ENCODE data around the gene C5orf15. TPM values are rescaled to one million over a fixed set of nuclear protein-coding genes. Genes with fewer than 3 reads are reported as not detected.
"Not testable (repeated sequence)": the region's sequence is repeated elsewhere in the genome, so short reads cannot be mapped to it uniquely, and the experiment has no call there.

C5orf15 gene
- total and polyA plus RNA-seq, 2 experiments from 2014 or later, result 37.7 to 61.4 TPM

DNA sequence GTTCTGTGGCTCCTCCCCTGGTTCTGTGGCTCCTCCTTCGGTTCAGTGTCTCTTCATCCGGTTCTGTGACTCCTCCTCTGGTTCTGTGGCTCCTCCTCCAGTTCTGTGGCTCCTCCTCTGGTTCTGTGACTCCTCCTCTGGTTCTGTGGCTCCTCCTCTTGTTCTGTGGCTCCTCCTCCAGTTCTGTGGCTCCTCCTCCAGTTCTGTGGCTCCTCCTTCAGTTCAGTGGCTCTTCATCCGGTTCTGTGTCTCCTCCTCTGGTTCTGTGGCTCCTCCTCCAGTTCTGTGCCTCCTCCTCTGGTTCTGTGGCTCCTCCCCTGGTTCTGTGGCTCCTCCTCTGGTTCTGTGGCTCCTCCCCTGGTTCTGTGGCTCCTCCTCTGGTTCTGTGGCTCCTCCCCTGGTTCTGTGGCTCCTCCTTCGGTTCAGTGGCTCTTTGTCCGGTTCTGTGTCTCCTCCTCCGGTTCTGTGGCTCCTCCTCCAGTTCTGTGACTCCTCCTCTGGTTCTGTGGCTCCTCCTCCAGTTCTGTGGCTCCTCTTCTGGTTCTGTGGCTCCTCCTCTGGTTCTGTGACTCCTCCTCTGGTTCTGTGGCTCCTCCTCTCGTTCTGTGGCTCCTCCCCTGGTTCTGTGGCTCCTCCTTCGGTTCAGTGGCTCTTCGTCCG lies 32.3 kb downstream of the C5orf15 start:
- DNase-seq (ENCODE audit: low spot score); H3F3A ChIP-seq (replicated peaks; ENCODE audit: low read depth); H3K27ac Mint-ChIP-seq; H2AFZ ChIP-seq; H3K27me3 Mint-ChIP-seq (ENCODE audit: insufficient read depth, low read depth, poor library complexity); H3K4me3 Mint-ChIP-seq; H3K9me2 ChIP-seq (ENCODE audit: insufficient read depth); H3K27me3 ChIP-seq (ENCODE audit: insufficient read depth); H3K4me3 ChIP-seq; H3K27ac ChIP-seq (ENCODE audit: low read depth); H3K79me2 ChIP-seq (replicated peaks; ENCODE audit: insufficient read depth); H3K36me3 Mint-ChIP-seq (ENCODE audit: low read depth); H3K4me2 ChIP-seq; H3K4me1 ChIP-seq (ENCODE audit: insufficient read depth); ATAC-seq; H3K4me1 Mint-ChIP-seq; H4K20me1 ChIP-seq (replicated peaks; ENCODE audit: insufficient read depth); H3K36me3 ChIP-seq (ENCODE audit: insufficient read depth): not testable (repeated sequence)
- peaks cover 11% of the 10 kb centered on the region for H3K9me3 Mint-ChIP-seq

DNA sequence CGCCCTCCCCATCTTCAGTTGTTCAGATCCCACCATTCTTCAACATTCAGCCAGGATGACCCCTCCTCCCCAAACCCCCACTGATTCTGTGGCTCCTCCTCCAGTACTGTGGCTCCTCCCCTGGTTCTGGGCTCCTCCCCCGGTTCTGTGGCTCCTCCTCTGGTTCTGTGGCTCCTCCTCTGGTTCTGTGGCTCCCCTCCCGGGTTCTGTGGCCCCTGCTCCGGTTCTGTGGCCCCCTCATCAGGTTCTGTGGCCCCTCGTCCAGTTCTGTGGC lies 32.8 kb downstream of the C5orf15 start:
- Histone ChIP-seq H3K27me3 (ENCODE audit: insufficient read depth) (no peaks in the 10 kb centered on the region), H2AFZ (no peak overlapping the region), H4K20me1 (replicated peaks; ENCODE audit: insufficient read depth) (no peaks in the 10 kb centered on the region), H3K36me3 (ENCODE audit: insufficient read depth) (no peaks in the 10 kb centered on the region), H3K79me2 (replicated peaks; ENCODE audit: insufficient read depth) (no peaks in the 10 kb centered on the region), H3K9me2 (ENCODE audit: insufficient read depth) (no peaks in the 10 kb centered on the region; the same call in 1 of the 2 replicates), H3K27ac (ENCODE audit: low read depth) (no peak overlapping the region), H3K4me3 (no peak overlapping the region), H3K4me1 (ENCODE audit: insufficient read depth) (no peaks in the 10 kb centered on the region), H3F3A (replicated peaks; ENCODE audit: low read depth) (no peaks in the 10 kb centered on the region), H3K4me2 (no peak overlapping the region)
- Mint-ChIP-seq H3K4me3 (no peak overlapping the region), H3K4me1 (peaks cover 7% of the 10 kb centered on the region), H3K9me3 (peaks cover 11% of the 10 kb centered on the region), H3K27me3 (ENCODE audit: insufficient read depth, low read depth, poor library complexity) (peaks cover 9% of the 10 kb centered on the region), H3K36me3 (ENCODE audit: low read depth) (peaks cover 6% of the 10 kb centered on the region; the same call in 1 of the 3 replicates), H3K27ac (no peak overlapping the region)
- ATAC-seq (no peak), DNase-seq (ENCODE audit: low spot score) (no peak)
- no peak for TF ChIP-seq NANOG (IDR thresholded peaks at IDR 0.05; ENCODE audit: borderline replicate concordance)
- no peak for TF ChIP-seq ZNF331 (CRISPR knock-in tag; IDR thresholded peaks at IDR 0.05; ENCODE audit: low read depth)
- TF ChIP-seq, protein P1, sequence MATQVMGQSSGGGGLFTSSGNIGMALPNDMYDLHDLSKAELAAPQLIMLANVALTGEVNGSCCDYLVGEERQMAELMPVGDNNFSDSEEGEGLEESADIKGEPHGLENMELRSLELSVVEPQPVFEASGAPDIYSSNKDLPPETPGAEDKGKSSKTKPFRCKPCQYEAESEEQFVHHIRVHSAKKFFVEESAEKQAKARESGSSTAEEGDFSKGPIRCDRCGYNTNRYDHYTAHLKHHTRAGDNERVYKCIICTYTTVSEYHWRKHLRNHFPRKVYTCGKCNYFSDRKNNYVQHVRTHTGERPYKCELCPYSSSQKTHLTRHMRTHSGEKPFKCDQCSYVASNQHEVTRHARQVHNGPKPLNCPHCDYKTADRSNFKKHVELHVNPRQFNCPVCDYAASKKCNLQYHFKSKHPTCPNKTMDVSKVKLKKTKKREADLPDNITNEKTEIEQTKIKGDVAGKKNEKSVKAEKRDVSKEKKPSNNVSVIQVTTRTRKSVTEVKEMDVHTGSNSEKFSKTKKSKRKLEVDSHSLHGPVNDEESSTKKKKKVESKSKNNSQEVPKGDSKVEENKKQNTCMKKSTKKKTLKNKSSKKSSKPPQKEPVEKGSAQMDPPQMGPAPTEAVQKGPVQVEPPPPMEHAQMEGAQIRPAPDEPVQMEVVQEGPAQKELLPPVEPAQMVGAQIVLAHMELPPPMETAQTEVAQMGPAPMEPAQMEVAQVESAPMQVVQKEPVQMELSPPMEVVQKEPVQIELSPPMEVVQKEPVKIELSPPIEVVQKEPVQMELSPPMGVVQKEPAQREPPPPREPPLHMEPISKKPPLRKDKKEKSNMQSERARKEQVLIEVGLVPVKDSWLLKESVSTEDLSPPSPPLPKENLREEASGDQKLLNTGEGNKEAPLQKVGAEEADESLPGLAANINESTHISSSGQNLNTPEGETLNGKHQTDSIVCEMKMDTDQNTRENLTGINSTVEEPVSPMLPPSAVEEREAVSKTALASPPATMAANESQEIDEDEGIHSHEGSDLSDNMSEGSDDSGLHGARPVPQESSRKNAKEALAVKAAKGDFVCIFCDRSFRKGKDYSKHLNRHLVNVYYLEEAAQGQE (IDR thresholded peaks at IDR 0.05; ENCODE audit: unreplicated experiment), result no peak
- no peak for TF ChIP-seq POLR2AphosphoS5 (IDR thresholded peaks at IDR 0.05; ENCODE audit: low read depth)
- TF ChIP-seq, protein P2, sequence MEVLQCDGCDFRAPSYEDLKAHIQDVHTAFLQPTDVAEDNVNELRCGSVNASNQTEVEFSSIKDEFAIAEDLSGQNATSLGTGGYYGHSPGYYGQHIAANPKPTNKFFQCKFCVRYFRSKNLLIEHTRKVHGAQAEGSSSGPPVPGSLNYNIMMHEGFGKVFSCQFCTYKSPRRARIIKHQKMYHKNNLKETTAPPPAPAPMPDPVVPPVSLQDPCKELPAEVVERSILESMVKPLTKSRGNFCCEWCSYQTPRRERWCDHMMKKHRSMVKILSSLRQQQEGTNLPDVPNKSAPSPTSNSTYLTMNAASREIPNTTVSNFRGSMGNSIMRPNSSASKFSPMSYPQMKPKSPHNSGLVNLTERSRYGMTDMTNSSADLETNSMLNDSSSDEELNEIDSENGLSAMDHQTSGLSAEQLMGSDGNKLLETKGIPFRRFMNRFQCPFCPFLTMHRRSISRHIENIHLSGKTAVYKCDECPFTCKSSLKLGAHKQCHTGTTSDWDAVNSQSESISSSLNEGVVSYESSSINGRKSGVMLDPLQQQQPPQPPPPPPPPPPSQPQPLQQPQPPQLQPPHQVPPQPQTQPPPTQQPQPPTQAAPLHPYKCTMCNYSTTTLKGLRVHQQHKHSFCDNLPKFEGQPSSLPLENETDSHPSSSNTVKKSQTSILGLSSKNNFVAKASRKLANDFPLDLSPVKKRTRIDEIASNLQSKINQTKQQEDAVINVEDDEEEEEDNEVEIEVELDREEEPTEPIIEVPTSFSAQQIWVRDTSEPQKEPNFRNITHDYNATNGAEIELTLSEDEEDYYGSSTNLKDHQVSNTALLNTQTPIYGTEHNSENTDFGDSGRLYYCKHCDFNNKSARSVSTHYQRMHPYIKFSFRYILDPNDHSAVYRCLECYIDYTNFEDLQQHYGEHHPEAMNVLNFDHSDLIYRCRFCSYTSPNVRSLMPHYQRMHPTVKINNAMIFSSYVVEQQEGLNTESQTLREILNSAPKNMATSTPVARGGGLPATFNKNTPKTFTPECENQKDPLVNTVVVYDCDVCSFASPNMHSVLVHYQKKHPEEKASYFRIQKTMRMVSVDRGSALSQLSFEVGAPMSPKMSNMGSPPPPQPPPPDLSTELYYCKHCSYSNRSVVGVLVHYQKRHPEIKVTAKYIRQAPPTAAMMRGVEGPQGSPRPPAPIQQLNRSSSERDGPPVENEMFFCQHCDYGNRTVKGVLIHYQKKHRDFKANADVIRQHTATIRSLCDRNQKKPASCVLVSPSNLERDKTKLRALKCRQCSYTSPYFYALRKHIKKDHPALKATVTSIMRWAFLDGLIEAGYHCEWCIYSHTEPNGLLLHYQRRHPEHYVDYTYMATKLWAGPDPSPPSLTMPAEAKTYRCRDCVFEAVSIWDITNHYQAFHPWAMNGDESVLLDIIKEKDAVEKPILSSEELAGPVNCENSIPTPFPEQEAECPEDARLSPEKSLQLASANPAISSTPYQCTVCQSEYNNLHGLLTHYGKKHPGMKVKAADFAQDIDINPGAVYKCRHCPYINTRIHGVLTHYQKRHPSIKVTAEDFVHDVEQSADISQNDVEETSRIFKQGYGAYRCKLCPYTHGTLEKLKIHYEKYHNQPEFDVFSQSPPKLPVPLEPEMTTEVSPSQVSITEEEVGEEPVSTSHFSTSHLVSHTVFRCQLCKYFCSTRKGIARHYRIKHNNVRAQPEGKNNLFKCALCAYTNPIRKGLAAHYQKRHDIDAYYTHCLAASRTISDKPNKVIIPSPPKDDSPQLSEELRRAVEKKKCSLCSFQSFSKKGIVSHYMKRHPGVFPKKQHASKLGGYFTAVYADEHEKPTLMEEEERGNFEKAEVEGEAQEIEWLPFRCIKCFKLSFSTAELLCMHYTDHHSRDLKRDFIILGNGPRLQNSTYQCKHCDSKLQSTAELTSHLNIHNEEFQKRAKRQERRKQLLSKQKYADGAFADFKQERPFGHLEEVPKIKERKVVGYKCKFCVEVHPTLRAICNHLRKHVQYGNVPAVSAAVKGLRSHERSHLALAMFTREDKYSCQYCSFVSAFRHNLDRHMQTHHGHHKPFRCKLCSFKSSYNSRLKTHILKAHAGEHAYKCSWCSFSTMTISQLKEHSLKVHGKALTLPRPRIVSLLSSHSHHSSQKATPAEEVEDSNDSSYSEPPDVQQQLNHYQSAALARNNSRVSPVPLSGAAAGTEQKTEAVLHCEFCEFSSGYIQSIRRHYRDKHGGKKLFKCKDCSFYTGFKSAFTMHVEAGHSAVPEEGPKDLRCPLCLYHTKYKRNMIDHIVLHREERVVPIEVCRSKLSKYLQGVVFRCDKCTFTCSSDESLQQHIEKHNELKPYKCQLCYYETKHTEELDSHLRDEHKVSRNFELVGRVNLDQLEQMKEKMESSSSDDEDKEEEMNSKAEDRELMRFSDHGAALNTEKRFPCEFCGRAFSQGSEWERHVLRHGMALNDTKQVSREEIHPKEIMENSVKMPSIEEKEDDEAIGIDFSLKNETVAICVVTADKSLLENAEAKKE (CRISPR knock-in tag; IDR thresholded peaks at IDR 0.05), result no peak
- TF ChIP-seq CREB1 (CRISPR knock-in tag; IDR thresholded peaks at IDR 0.05; ENCODE audit: low read depth), result no peak
- no peak for TF ChIP-seq JUNB (IDR thresholded peaks at IDR 0.05; ENCODE audit: unreplicated experiment)
- no peak for TF ChIP-seq EZH2phosphoT487 (IDR thresholded peaks at IDR 0.05; ENCODE audit: unreplicated experiment)
- TF ChIP-seq, protein P3, sequence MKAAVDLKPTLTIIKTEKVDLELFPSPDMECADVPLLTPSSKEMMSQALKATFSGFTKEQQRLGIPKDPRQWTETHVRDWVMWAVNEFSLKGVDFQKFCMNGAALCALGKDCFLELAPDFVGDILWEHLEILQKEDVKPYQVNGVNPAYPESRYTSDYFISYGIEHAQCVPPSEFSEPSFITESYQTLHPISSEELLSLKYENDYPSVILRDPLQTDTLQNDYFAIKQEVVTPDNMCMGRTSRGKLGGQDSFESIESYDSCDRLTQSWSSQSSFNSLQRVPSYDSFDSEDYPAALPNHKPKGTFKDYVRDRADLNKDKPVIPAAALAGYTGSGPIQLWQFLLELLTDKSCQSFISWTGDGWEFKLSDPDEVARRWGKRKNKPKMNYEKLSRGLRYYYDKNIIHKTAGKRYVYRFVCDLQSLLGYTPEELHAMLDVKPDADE (IDR thresholded peaks at IDR 0.05), result no peak
- TF ChIP-seq, protein P4, sequence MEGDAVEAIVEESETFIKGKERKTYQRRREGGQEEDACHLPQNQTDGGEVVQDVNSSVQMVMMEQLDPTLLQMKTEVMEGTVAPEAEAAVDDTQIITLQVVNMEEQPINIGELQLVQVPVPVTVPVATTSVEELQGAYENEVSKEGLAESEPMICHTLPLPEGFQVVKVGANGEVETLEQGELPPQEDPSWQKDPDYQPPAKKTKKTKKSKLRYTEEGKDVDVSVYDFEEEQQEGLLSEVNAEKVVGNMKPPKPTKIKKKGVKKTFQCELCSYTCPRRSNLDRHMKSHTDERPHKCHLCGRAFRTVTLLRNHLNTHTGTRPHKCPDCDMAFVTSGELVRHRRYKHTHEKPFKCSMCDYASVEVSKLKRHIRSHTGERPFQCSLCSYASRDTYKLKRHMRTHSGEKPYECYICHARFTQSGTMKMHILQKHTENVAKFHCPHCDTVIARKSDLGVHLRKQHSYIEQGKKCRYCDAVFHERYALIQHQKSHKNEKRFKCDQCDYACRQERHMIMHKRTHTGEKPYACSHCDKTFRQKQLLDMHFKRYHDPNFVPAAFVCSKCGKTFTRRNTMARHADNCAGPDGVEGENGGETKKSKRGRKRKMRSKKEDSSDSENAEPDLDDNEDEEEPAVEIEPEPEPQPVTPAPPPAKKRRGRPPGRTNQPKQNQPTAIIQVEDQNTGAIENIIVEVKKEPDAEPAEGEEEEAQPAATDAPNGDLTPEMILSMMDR (conservative IDR thresholded peaks at IDR 0.05; ENCODE audit: low read depth in 2 of 2), result no peak
